Mesendoderm (in vitro differentiated cells): Measurements from ENCODE around the gene LDLRAD4.

ENCODE experiments used
- DNase-seq: peaks from one replicate; pipeline ENCODE4 v3.0.0; 2013
- H2AK5ac ChIP-seq: 2 replicates; pipeline ENCODE4 v1.6.1; 2013; ENCODE audit warnings: low read length, inconsistent platforms
- H2BK120ac ChIP-seq: 2 replicates; pipeline ENCODE4 v1.6.1; 2013; ENCODE audit warnings: low read depth, mild to moderate bottlenecking, low read length, moderate library complexity, mixed read lengths
- H2BK15ac ChIP-seq: replicated peaks from 2 replicates; pipeline ENCODE4 v1.6.1; 2013; ENCODE audit warnings: low read depth, mild to moderate bottlenecking, moderate library complexity
- H2BK5ac ChIP-seq: 2 replicates; pipeline ENCODE4 v1.6.1; 2013; ENCODE audit warnings: low read length, inconsistent platforms
- H3K18ac ChIP-seq: 2 replicates; pipeline ENCODE4 v1.6.1; 2013; ENCODE audit warnings: mild to moderate bottlenecking, low read length, mixed read lengths
- H3K23ac ChIP-seq: one replicate; pipeline ENCODE4 v1.6.1; 2013; ENCODE audit warnings: low read length
- H3K27ac ChIP-seq: 2 replicates; pipeline ENCODE4 v1.5.1; 2013; ENCODE audit warnings: low read depth, mild to moderate bottlenecking, inconsistent platforms, low read length, moderate library complexity
- H3K27me3 ChIP-seq: 2 replicates; pipeline ENCODE4 v1.6.1; 2013; ENCODE audit warnings: low read length, control low read depth, mild to moderate bottlenecking, inconsistent platforms; ENCODE audit not compliant: insufficient read depth, poor library complexity
- H3K36me3 ChIP-seq: 2 replicates; pipeline ENCODE4 v1.6.1; 2013; ENCODE audit warnings: low read length, inconsistent platforms; ENCODE audit not compliant: control insufficient read depth, insufficient read depth
- H3K4ac ChIP-seq: one replicate; pipeline ENCODE4 v1.6.1; 2013; ENCODE audit warnings: low read depth, mild to moderate bottlenecking, low read length, moderate library complexity
- H3K4me1 ChIP-seq: 2 replicates; pipeline ENCODE4 v1.6.1; 2013; ENCODE audit warnings: low read depth, low read length, inconsistent platforms; ENCODE audit not compliant: control insufficient read depth
- H3K4me2 ChIP-seq: 2 replicates; pipeline ENCODE4 v1.6.1; 2013; ENCODE audit warnings: low read length
- H3K4me3 ChIP-seq: 2 replicates; pipeline ENCODE4 v1.5.1; 2013; ENCODE audit warnings: mild to moderate bottlenecking, low read length
- H3K56ac ChIP-seq: one replicate; pipeline ENCODE4 v1.6.1; 2013; ENCODE audit warnings: low read length
- H3K79me1 ChIP-seq: 2 replicates; pipeline ENCODE4 v1.6.1; 2013; ENCODE audit warnings: low read length, inconsistent platforms
- H3K79me2 ChIP-seq: 2 replicates; pipeline ENCODE4 v1.6.1; 2013; ENCODE audit warnings: mild to moderate bottlenecking, low read length; ENCODE audit not compliant: control insufficient read depth, insufficient read depth
- H3K9ac ChIP-seq: 2 replicates; pipeline ENCODE4 v1.6.1; 2013; ENCODE audit warnings: low read length, inconsistent platforms
- H4K5ac ChIP-seq: one replicate; pipeline ENCODE4 v1.6.1; 2013; ENCODE audit warnings: low read length
- H4K8ac ChIP-seq: one replicate; pipeline ENCODE4 v1.6.1; 2013; ENCODE audit warnings: low read depth, mild to moderate bottlenecking, control low read depth, low read length, moderate library complexity
- WGBS: extraction: QIAGEN DNeasy Blood & Tissue Kit; methylation state at CpG from one replicate; pipeline ENCODE4 v1.1.7; 2013; ENCODE audit warnings: low lambda C conversion rate, missing lambda C conversion rate; ENCODE audit not compliant: insufficient coverage; ENCODE audit errors: extremely low coverage; 5-methylcytosine and 5-hydroxymethylcytosine counted together

LDLRAD4 gene

DNA sequence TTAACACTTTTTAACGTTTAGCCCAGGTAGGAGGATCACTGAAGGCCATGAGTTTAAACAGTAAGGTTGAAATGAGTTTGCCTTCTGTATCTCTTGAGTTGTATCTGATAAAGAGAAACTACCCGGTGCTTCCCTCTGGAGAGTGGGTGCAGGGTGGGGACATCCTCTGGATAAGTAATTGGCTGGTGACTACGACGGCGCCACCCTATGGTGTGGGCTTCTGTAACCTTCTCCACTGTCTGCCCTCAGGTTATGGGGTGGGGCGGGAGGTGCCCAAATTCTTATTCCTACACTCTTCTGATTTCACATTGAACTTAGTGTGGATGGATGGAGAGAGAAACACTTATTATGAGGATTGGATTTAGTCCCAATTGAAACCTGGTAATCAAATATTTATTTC is 68.8 kb downstream of the LDLRAD4 start:
- H4K8ac ChIP-seq: no peak overlapping the region
- no peak overlapping the region for H2BK5ac ChIP-seq
- H2BK15ac ChIP-seq: no peak overlapping the region
- H3K4me1 ChIP-seq: no peaks in the 10 kb centered on the region
- WGBS: no CpG with 5 or more reads among the region's 6 CpGs
- H3K4me3 ChIP-seq: no peak overlapping the region
- no peak overlapping the region for H3K4me2 ChIP-seq
- no peak overlapping the region for H3K18ac ChIP-seq
- H4K5ac ChIP-seq: no peak overlapping the region
- DNase-seq: no peak
- H3K4ac ChIP-seq: no peak overlapping the region
- H2BK120ac ChIP-seq: no peak overlapping the region
- no peaks in the 10 kb centered on the region for H3K79me1 ChIP-seq
- no peaks in the 10 kb centered on the region for H3K79me2 ChIP-seq
- H3K27ac ChIP-seq: no peak overlapping the region
- H3K27me3 ChIP-seq: no peaks in the 10 kb centered on the region
- H3K56ac ChIP-seq: no peak overlapping the region
- H3K23ac ChIP-seq: no peak overlapping the region
- H3K9ac ChIP-seq: no peak overlapping the region
- no peak overlapping the region for H2AK5ac ChIP-seq
- no peaks in the 10 kb centered on the region for H3K36me3 ChIP-seq

DNA sequence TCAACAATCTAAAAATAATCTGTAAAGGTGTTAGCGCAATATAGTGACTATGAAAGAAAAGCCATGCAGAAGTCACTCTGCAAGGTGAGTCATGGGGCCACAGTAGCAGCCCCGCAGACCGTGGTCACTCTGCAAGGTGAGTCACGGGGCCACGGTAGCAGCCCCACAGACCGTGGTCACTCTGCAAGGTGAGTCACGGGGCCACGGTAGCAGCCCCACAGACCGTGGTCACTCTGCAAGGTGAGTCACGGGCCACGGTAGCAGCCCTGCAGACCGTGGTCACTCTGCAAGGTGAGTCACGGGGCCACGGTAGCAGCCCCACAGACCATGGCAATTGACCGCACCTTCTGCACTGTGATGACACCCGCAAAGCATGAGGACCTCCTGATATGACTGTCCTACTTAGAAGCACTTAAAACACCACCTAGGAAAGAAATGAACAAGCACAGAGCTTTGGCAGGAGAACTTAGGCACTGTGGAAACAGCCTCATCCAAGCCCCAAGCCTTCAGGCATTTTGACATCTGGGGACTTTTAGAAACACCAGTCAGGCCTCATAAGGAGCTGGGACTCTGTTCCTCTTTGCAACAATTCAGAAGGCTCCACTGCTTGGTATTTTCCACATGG is 70.1 kb downstream of the LDLRAD4 start:
- no peak overlapping the region for H4K8ac ChIP-seq
- no peak overlapping the region for H3K27ac ChIP-seq
- no CpG with 5 or more reads among the region's 16 CpGs for WGBS
- no peak overlapping the region for H3K9ac ChIP-seq
- no peak overlapping the region for H3K18ac ChIP-seq
- H2AK5ac ChIP-seq: no peak overlapping the region
- no peaks in the 10 kb centered on the region for H3K79me2 ChIP-seq
- no peak overlapping the region for H3K4ac ChIP-seq
- H2BK5ac ChIP-seq: no peak overlapping the region
- H3K27me3 ChIP-seq: no peaks in the 10 kb centered on the region
- H3K4me1 ChIP-seq: no peaks in the 10 kb centered on the region
- DNase-seq: no peak
- H2BK15ac ChIP-seq: no peak overlapping the region
- no peaks in the 10 kb centered on the region for H3K36me3 ChIP-seq
- H3K79me1 ChIP-seq: no peaks in the 10 kb centered on the region
- H2BK120ac ChIP-seq: no peak overlapping the region
- H3K4me2 ChIP-seq: no peak overlapping the region
- no peak overlapping the region for H3K23ac ChIP-seq
- H3K56ac ChIP-seq: no peak overlapping the region
- H4K5ac ChIP-seq: no peak overlapping the region
- no peak overlapping the region for H3K4me3 ChIP-seq

DNA sequence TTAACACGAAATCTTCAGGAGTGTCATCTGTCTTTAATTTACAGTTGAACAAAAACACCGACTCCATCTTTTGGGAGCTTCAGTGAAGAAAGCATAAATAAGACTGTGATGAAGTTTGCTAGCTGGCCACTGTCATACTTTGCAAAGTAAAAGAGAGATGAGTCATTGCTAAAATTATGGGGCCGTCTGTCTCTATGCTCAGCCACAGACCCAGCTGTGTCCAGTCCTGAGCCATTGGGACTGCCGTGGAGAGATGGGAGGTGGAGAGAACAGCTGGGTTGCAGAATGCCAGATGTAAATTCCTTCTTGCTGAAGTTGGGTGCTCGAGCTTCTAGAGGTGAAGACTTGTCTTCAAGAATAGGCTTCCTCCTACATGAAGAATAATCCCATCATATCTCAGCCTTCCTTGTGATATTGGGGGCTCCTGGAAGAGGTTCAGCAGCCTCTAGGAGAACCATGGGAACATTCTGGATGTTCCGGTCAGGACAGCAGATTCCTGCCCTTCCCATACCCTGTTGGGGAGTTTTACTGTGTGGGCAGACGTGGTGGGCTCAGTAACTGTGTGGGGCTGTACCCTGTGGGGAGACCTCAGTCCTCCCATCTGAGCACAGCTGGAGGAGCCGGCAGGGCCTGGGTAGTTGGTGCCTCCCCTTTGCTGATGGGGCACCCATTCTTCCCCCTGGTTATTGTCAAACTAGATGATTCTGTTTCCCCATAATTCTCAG is 71.1 kb downstream of the LDLRAD4 start:
- no peak overlapping the region for H2BK120ac ChIP-seq
- WGBS: no CpG with 5 or more reads among the region's 8 CpGs
- DNase-seq: no peak

DNA sequence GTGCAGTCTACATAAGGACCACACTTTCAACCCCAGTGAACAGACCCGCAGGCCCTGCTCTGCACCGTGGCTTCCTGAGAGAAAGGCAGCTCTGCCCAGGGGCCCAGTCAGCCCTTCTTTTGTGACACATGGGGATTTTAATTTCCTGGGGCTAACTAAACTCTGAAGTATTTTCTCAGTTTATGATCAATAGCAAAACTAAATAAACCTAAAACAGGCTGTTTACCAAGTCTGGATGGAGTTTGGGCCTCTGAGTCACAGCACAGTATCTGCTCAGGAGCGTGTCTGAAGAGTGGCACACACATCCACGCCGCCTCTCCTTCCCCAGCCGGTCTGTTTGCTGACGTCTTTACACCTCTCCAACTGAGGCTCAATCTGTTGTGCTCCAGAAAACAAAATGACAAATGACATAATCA is 72.3 kb downstream of the LDLRAD4 start:
- Histone ChIP-seq H3K27me3 (no peaks in the 10 kb centered on the region), H3K79me2 (no peaks in the 10 kb centered on the region), H3K27ac (no peak overlapping the region), H3K4me3 (no peak overlapping the region), H3K4me2 (no peak overlapping the region), H3K56ac (peak overlapping the region; percentile 49), H2BK15ac (no peak overlapping the region), H2AK5ac (no peak overlapping the region), H3K4me1 (no peaks in the 10 kb centered on the region), H4K8ac (no peak overlapping the region), H4K5ac (no peak overlapping the region), H3K18ac (no peak overlapping the region), H3K23ac (no peak overlapping the region), H3K9ac (no peak overlapping the region), H2BK120ac (no peak overlapping the region), H3K4ac (no peak overlapping the region), H2BK5ac (no peak overlapping the region), H3K36me3 (no peaks in the 10 kb centered on the region), H3K79me1 (no peaks in the 10 kb centered on the region)
- DNase-seq: no peak
- WGBS: no CpG with 5 or more reads among the region's 7 CpGs

More for the DNA sequence above, 71.1 kb downstream of the LDLRAD4 start:
- Histone ChIP-seq H4K8ac (no peak overlapping the region), H3K9ac (no peak overlapping the region), H2AK5ac (no peak overlapping the region), H3K79me2 (no peaks in the 10 kb centered on the region), H3K4ac (no peak overlapping the region), H3K56ac (no peak overlapping the region), H3K36me3 (no peaks in the 10 kb centered on the region), H3K79me1 (no peaks in the 10 kb centered on the region), H3K18ac (no peak overlapping the region), H3K27me3 (no peaks in the 10 kb centered on the region), H2BK15ac (no peak overlapping the region), H3K4me1 (no peaks in the 10 kb centered on the region), H3K27ac (no peak overlapping the region), H3K4me2 (no peak overlapping the region), H2BK5ac (no peak overlapping the region), H3K4me3 (no peak overlapping the region), H4K5ac (no peak overlapping the region), H3K23ac (no peak overlapping the region)

DNA sequence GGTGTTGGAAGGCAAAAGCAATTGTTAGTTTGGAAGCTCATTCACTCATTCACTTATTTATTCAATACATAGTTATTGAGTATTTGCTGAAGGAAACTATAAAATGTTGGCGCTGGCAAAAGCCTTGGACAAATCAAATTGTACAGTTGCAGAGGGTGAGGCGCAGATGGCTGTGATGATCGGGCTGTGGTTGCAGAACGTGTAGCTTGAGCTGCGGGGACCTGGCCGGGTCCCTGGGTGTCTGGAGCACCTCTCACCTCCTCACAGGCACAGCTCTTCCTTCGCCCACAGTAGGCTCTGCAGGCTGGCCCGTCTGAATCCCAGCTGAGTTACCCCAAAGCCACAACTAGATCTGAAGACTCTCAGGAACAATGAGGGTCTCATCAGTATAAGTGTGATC is 72.7 kb downstream of the LDLRAD4 start:
- Histone ChIP-seq H3K18ac (no peak overlapping the region), H3K36me3 (no peaks in the 10 kb centered on the region), H4K8ac (no peak overlapping the region), H3K79me2 (no peaks in the 10 kb centered on the region), H3K4ac (no peak overlapping the region), H3K4me3 (no peak overlapping the region), H3K27me3 (no peaks in the 10 kb centered on the region), H3K56ac (no peak overlapping the region), H2BK5ac (no peak overlapping the region), H2AK5ac (no peak overlapping the region), H2BK15ac (no peak overlapping the region), H3K23ac (no peak overlapping the region), H3K79me1 (no peaks in the 10 kb centered on the region), H3K9ac (no peak overlapping the region), H3K4me2 (no peak overlapping the region), H3K27ac (no peak overlapping the region), H3K4me1 (no peaks in the 10 kb centered on the region), H2BK120ac (no peak overlapping the region), H4K5ac (no peak overlapping the region)
- DNase-seq: no peak
- no CpG with 5 or more reads among the region's 8 CpGs for WGBS
